Omental fat pad (tissue), 4 donors: ENCODE measurements around the gene SLC24A3. TPM values are rescaled to one million over a fixed set of nuclear protein-coding genes. Genes with fewer than 3 reads are reported as not detected.

ENCODE experiments used
- ATAC-seq: fragments of 150-250 bp; one replicate; pipeline ENCODE4 v1.9.1; 2016; ENCODE audit warnings: mild to moderate bottlenecking, moderate library complexity; ENCODE audit not compliant: low FRiP score
- DNase-seq: peaks from one replicate; pipeline ENCODE4 v3.0.0-alpha.2; 2019; ENCODE audit warnings: low spot score
- total RNA-seq, 4 donors: library from RNA; depleted of rRNA; stranded (reverse); fragments of >200 nt; gene quantifications; one replicate each; pipeline ENCODE4 v1.1.0, GENCODE V29; 2016
- TF ChIP-seq, protein P1 (sequence below), 3 donors: fragments of 450-650 bp; IDR thresholded peaks; one replicate each; pipeline ENCODE4 v1.5.1; 2016 to 2017; ENCODE audit warnings: antibody characterized with exemption in 3 of 3, mild to moderate bottlenecking in 3 of 3, moderate library complexity in 2 of 3

Gene SLC24A3
- total RNA-seq, 4 donors from 2014 or later = 6.3 to 14.0 (median 9.2) TPM

DNA sequence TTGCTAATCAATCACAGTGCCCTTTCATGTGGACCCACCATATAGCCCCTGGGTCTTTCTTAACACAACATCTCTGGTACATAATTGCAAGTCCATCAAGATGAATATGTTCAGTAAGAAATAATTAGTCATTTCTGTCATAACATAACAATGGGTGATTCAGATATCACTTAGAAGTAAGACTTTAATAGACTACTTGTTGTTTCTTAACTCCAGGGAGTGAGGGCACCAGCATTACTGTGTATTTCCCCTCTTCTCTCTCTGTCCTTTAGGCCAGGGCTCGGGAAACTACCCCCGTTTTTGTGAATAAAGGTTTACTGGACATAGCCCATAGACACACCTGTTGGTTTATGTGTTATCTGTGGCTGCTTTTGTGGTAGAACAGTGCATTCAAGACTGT, 123.5 kb downstream of the SLC24A3 start:
- TF ChIP-seq, protein P1, sequence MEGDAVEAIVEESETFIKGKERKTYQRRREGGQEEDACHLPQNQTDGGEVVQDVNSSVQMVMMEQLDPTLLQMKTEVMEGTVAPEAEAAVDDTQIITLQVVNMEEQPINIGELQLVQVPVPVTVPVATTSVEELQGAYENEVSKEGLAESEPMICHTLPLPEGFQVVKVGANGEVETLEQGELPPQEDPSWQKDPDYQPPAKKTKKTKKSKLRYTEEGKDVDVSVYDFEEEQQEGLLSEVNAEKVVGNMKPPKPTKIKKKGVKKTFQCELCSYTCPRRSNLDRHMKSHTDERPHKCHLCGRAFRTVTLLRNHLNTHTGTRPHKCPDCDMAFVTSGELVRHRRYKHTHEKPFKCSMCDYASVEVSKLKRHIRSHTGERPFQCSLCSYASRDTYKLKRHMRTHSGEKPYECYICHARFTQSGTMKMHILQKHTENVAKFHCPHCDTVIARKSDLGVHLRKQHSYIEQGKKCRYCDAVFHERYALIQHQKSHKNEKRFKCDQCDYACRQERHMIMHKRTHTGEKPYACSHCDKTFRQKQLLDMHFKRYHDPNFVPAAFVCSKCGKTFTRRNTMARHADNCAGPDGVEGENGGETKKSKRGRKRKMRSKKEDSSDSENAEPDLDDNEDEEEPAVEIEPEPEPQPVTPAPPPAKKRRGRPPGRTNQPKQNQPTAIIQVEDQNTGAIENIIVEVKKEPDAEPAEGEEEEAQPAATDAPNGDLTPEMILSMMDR (IDR thresholded peaks at IDR 0.05) = no peak
- no peak for ATAC-seq
- DNase-seq = no peak

DNA sequence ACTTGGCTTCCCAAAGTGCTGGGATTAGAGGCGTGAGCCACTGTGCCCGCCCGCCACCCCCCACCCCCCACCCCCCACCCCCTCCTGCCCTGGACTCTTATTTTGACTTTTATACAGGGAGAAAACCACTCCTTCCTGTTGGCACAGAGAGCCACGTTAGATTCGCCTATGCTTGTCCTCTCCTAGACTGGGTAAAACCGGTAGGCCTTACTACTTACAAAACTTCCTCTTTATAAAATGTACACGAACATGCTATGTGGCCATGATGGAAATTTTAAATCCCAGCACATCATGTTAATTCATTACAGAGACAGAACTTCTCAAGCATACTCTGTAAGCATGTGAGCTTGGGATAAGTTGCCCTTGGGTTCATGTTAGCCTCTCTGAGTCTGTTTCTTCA, 124.2 kb downstream of the SLC24A3 start:
- ATAC-seq (no peak), DNase-seq (no peak)
- TF ChIP-seq, protein P1 (IDR thresholded peaks at IDR 0.05) = no peak

DNA sequence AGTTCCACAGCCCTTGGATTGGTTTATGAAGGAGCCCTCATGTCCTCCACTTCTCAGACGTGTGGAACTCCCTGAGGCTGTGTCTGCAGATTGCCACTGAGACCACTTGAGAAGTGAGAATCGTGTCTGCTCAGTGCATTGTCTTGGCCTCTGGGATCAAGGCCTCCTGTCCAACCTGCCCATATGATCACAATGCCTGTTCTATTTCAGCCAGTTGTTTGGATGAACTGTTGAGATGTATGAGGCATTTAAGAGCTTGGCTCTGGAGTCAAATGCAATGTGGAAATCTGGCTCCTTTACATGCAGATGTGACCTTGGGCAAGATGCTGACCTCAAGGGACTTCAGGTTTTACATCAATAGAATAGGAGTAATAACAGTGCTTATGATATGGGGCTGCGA, 125.9 kb downstream of the SLC24A3 start:
- TF ChIP-seq, protein P1 (IDR thresholded peaks at IDR 0.05) = no peak
- no peak for ATAC-seq
- DNase-seq = no peak

DNA sequence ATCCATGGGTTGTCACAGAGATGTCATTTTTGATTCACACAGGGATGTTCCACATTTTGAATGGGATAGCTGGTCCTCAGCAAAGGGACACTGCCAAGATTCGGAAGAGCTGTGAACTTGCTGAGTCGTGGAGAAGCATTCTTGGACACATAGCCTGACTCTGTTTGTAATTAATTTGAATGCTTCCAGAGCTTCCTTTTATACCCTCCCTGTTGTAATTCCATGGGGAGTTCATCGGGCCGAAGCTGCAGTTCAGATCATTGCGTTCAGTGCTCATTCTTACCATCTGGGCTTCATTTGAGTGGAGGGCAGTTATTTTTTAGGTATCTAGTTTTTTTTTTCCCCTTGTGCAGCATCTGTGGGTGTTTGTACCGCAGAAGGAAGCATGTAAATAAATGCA, 126.5 kb downstream of the SLC24A3 start:
- ATAC-seq (no peak), DNase-seq (no peak)
- TF ChIP-seq, protein P1 (IDR thresholded peaks at IDR 0.05) = no peak

DNA sequence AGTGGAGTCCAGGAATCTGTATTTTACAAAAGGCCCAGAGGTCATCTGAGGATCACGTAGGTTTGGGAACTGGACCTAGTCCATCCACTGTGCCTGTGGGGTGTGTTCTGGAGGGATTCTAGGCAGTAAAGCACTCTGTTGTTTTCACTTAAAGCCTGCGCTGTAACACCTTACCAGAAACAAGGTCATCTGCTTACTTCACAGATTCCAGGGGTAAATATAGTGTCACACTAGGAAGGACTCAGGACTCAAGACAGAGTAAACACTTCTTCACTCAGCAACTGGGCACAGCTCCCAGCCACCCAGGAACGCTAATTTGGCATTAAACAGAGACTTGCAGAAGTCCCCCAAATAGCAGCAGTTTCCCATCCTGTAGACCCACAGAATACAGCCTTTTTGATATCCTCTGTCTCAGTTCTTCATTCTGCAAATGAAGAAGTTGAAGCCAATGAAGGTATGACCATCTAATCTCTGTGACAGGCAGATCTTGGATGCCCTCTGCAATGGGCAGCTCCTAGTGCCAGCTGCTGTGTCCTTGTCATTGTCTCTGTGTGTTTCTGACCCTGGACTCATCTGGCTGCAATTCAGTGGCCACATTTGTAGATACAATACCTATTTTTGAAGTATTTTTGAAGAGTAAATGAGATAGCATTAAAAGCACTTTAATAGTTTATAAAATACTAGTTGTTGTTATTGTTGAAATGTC, 129.1 kb downstream of the SLC24A3 start:
- no peak for DNase-seq
- TF ChIP-seq, protein P1 (IDR thresholded peaks at IDR 0.05) = no peak
- ATAC-seq = no peak

DNA sequence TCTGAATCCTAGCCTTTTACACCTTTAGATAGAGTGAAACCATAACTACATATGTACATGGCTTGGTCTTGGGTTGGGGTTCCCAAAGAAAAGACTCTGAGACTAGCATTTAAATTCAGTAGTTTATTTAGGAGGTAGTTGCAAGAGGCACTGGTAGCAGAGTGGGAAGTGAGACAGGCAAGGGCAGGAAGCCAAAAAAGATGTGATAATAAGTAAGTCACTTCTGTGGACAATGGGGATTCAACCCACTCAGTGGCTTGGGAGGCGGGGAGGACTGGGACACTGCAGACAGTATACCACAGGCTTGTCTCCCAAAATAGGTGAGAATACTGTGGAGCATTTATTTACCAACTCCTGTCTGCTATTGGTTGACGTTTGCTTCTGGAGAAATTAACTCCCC, 131.9 kb downstream of the SLC24A3 start:
- TF ChIP-seq, protein P1 (IDR thresholded peaks at IDR 0.05) = no peak
- DNase-seq (no peak), ATAC-seq (no peak)

DNA sequence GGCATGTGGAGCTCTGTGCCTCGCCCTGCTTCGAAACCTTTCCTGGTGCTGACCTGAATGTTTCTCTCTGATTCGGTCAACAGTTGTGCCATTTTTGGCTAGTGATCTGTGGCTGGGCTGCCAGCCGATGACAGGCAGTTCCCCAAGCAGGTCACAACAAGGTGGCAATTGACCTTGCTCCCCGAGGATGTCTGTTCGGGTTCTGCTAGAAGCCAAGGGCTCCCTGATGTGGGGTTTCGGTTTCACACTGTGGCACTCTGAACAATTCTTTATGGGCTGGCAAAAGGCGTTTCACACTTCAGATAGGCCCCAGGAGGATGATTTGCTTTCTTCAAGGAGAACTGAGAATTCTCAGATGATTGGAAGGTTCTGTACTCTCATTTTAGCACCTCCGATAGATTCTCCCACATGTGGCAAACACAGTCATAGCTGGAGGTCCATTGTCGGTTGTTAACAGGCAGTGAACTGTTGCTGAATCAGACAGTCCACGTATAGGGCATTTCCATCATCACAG, 135.6 kb downstream of the SLC24A3 start:
- no peak for DNase-seq
- no peak for ATAC-seq

More for the DNA sequence above, 135.6 kb downstream of the SLC24A3 start:
- TF ChIP-seq, protein P1 (IDR thresholded peaks at IDR 0.05) = no peak
